ENCODE measurements around the gene TEK. TPM values are rescaled to one million over a fixed set of nuclear protein-coding genes. Genes with fewer than 3 reads are reported as not detected.

Gene TEK
- total RNA-seq, 1 donor from 2014 or later = 1.0 TPM

- H3K27me3 Mint-ChIP-seq (ENCODE audit: unreplicated experiment) = no peaks in the 10 kb centered on the region
- no peak overlapping the region for H3K4me3 Mint-ChIP-seq (ENCODE audit: unreplicated experiment)
- H3K36me3 Mint-ChIP-seq (ENCODE audit: unreplicated experiment) = no peaks in the 10 kb centered on the region
- TF ChIP-seq CTCF (IDR thresholded peaks at IDR 0.05; ENCODE audit: partially characterized antibody, unreplicated experiment) = no peak
- no peaks in the 10 kb centered on the region for H3K9me3 Mint-ChIP-seq (ENCODE audit: unreplicated experiment)
- DNase-seq = no peak
- peaks cover 11% of the 10 kb centered on the region for H3K4me1 Mint-ChIP-seq (ENCODE audit: low read depth, unreplicated experiment)
- no peak overlapping the region for H3K27ac Mint-ChIP-seq (ENCODE audit: unreplicated experiment)
Observed at GRCh38 chr9:27204578-27204977, 95.6 kb downstream of the TEK start.

GRCh38 chr9:27205198-27205597 is 96.2 kb downstream of the TEK start:
- no peak for TF ChIP-seq CTCF (IDR thresholded peaks at IDR 0.05; ENCODE audit: partially characterized antibody, unreplicated experiment)
- H3K9me3 Mint-ChIP-seq (ENCODE audit: unreplicated experiment) = no peaks in the 10 kb centered on the region
- no peak for DNase-seq
- peak overlapping the region; percentile 20 for H3K27ac Mint-ChIP-seq (ENCODE audit: unreplicated experiment)
- no peaks in the 10 kb centered on the region for H3K27me3 Mint-ChIP-seq (ENCODE audit: unreplicated experiment)
- no peaks in the 10 kb centered on the region for H3K36me3 Mint-ChIP-seq (ENCODE audit: unreplicated experiment)
- H3K4me3 Mint-ChIP-seq (ENCODE audit: unreplicated experiment) = no peak overlapping the region
- peaks cover 11% of the 10 kb centered on the region for H3K4me1 Mint-ChIP-seq (ENCODE audit: low read depth, unreplicated experiment)

- H3K36me3 Mint-ChIP-seq (ENCODE audit: unreplicated experiment) = no peaks in the 10 kb centered on the region
- TF ChIP-seq CTCF (IDR thresholded peaks at IDR 0.05; ENCODE audit: partially characterized antibody, unreplicated experiment) = no peak
- H3K27ac Mint-ChIP-seq (ENCODE audit: unreplicated experiment) = no peak overlapping the region
- H3K4me1 Mint-ChIP-seq (ENCODE audit: low read depth, unreplicated experiment) = peaks cover 11% of the 10 kb centered on the region
- DNase-seq = no peak
- H3K9me3 Mint-ChIP-seq (ENCODE audit: unreplicated experiment) = no peaks in the 10 kb centered on the region
- H3K4me3 Mint-ChIP-seq (ENCODE audit: unreplicated experiment) = no peak overlapping the region
- H3K27me3 Mint-ChIP-seq (ENCODE audit: unreplicated experiment) = no peaks in the 10 kb centered on the region
Observed at GRCh38 chr9:27206041-27206440, 97.0 kb downstream of the TEK start.

GRCh38 chr9:27209034-27209433 is 100.0 kb downstream of the TEK start:
- H3K36me3 Mint-ChIP-seq (ENCODE audit: unreplicated experiment) = no peaks in the 10 kb centered on the region
- H3K4me1 Mint-ChIP-seq (ENCODE audit: low read depth, unreplicated experiment) = peaks cover 11% of the 10 kb centered on the region
- H3K27me3 Mint-ChIP-seq (ENCODE audit: unreplicated experiment) = no peaks in the 10 kb centered on the region
- TF ChIP-seq CTCF (IDR thresholded peaks at IDR 0.05; ENCODE audit: partially characterized antibody, unreplicated experiment) = no peak
- no peaks in the 10 kb centered on the region for H3K9me3 Mint-ChIP-seq (ENCODE audit: unreplicated experiment)
- no peak for DNase-seq
- H3K27ac Mint-ChIP-seq (ENCODE audit: unreplicated experiment) = no peak overlapping the region
- H3K4me3 Mint-ChIP-seq (ENCODE audit: unreplicated experiment) = no peak overlapping the region

GRCh38 chr9:27210588-27210987 is 101.6 kb downstream of the TEK start:
- no peak overlapping the region for H3K27ac Mint-ChIP-seq (ENCODE audit: unreplicated experiment)
- DNase-seq = no peak
- H3K27me3 Mint-ChIP-seq (ENCODE audit: unreplicated experiment) = no peaks in the 10 kb centered on the region
- no peak for TF ChIP-seq CTCF (IDR thresholded peaks at IDR 0.05; ENCODE audit: partially characterized antibody, unreplicated experiment)
- H3K4me3 Mint-ChIP-seq (ENCODE audit: unreplicated experiment) = no peak overlapping the region
- no peaks in the 10 kb centered on the region for H3K9me3 Mint-ChIP-seq (ENCODE audit: unreplicated experiment)
- no peaks in the 10 kb centered on the region for H3K4me1 Mint-ChIP-seq (ENCODE audit: low read depth, unreplicated experiment)
- H3K36me3 Mint-ChIP-seq (ENCODE audit: unreplicated experiment) = no peaks in the 10 kb centered on the region
